Activated naive CD4-positive, alpha-beta T cell treated with anti-CD3 and anti-CD28 coated beads, Interleukin-2, amount 10 ng/mL, durations not matched to agents 7 days and 5 days (primary cell): Measurements from ENCODE around the gene MSL1.
A peak's percentile ranks its signal among the peaks of the same experiment; 100 is the strongest.

Source experiments
- CTCF ChIA-PET: fragments of 350-600 bp; sonication (Branson Sonifier 250); formaldehyde crosslinking; loops from one replicate; lab custom pipeline; 2021; ENCODE audit warnings: antibody characterized with exemption; lab: Charles Lee
- DNase-seq: peaks from one replicate; pipeline ENCODE4 v3.0.0-alpha.2; 2020
- H3K27ac Mint-ChIP-seq: one replicate; pipeline ENCODE4 v1.8.0; 2021; ENCODE audit warnings: mild to moderate bottlenecking, moderate library complexity, mixed read lengths
- H3K27me3 Mint-ChIP-seq: one replicate; pipeline ENCODE4 v1.8.0; 2021; ENCODE audit warnings: mild to moderate bottlenecking, mixed read lengths
- H3K36me3 Mint-ChIP-seq: one replicate; pipeline ENCODE4 v1.8.0; 2021; ENCODE audit warnings: mixed read lengths
- H3K4me1 Mint-ChIP-seq: one replicate; pipeline ENCODE4 v1.8.0; 2021; ENCODE audit warnings: mixed read lengths
- H3K4me3 Mint-ChIP-seq: one replicate; pipeline ENCODE4 v1.8.0; 2021; ENCODE audit warnings: mild to moderate bottlenecking, moderate library complexity, mixed read lengths
- H3K9me3 Mint-ChIP-seq: one replicate; pipeline ENCODE4 v1.8.0; 2021; ENCODE audit warnings: mixed read lengths

The MSL1 gene

GRCh38 chr17:40104594-40105486 is 16.9 kb upstream of the MSL1 start:
- H3K27ac Mint-ChIP-seq: no peak overlapping the region
- H3K4me1 Mint-ChIP-seq: peaks cover 93% of the 10 kb centered on the region
- H3K36me3 Mint-ChIP-seq: no peaks in the 10 kb centered on the region
- peaks cover 59% of the 10 kb centered on the region for H3K27me3 Mint-ChIP-seq
- DNase-seq: no peak
- no peaks in the 10 kb centered on the region for H3K9me3 Mint-ChIP-seq
- H3K4me3 Mint-ChIP-seq: no peak overlapping the region
- CTCF ChIA-PET: interaction anchor here (0.7 to 1.1 kb wide), 2 partner anchors 8 to 19 kb away, joined by 3 to 5 read pairs; no protein-coding TSS in a partner anchor

DNA sequence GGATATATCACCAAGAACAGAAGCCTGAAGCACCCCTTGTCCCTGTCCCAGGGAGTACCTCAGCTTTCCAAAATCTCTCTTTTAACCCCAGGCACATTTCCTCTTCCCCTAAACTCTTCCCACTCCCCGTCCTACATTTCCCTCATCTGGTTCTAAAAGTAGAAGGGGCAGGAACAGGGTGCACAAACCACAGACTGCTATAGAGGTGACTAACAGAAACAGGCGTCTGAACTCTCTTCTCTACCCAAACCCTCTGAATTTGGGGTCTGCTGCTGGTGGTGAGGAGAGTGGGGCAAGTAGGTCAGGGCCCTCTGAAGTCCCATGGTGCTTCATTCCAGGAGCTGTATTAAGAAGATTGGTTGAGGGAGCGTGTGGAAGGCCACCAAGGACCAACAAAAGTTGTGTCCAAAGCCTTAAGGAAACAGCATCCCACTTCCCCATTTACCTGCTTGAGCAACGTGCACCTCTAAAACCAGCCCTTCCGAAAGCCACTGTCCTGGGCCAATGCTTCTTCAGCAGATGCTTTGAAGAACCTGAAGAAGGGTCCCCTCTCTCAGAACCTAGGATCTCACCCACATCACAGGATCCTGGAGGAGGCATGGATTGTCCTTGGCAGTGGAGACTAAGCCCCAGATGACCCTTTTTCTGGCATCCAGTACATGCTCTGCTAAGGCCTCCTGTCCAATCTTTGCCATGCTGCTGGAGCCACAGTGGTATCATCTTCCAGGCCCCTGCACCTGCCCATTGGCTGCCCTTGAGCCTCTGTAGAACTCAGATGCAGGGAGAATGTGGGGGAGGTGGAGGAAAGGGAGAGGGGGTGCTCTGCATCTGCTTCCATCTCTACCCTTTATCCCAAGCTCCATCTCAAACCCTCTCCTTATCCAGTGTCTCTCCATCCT is 15.7 kb upstream of the MSL1 start:
- CTCF ChIA-PET: interaction anchor here (0.9 to 2.3 kb wide), 3 partner anchors 31 to 85 kb away, joined by 4 to 11 read pairs (median 6); no protein-coding TSS in a partner anchor
- no peak overlapping the region for H3K27ac Mint-ChIP-seq
- H3K36me3 Mint-ChIP-seq: no peaks in the 10 kb centered on the region
- H3K27me3 Mint-ChIP-seq: peaks cover 52% of the 10 kb centered on the region
- H3K4me1 Mint-ChIP-seq: peaks cover 92% of the 10 kb centered on the region
- DNase-seq: no peak
- no peaks in the 10 kb centered on the region for H3K9me3 Mint-ChIP-seq
- H3K4me3 Mint-ChIP-seq: no peak overlapping the region

- peak overlapping the region; percentile 95 for H3K27ac Mint-ChIP-seq
- H3K27me3 Mint-ChIP-seq: peaks cover 46% of the 10 kb centered on the region
- CTCF ChIA-PET: interaction anchor here (0.9 to 2.3 kb wide), 3 partner anchors 32 to 84 kb away, joined by 4 to 11 read pairs (median 6); no protein-coding TSS in a partner anchor
- H3K4me1 Mint-ChIP-seq: peaks cover 92% of the 10 kb centered on the region
- DNase-seq: no peak
- H3K9me3 Mint-ChIP-seq: no peaks in the 10 kb centered on the region
- no peaks in the 10 kb centered on the region for H3K36me3 Mint-ChIP-seq
- no peak overlapping the region for H3K4me3 Mint-ChIP-seq
Measured at GRCh38 chr17:40106760-40107521, 14.8 kb upstream of the MSL1 start.

DNA sequence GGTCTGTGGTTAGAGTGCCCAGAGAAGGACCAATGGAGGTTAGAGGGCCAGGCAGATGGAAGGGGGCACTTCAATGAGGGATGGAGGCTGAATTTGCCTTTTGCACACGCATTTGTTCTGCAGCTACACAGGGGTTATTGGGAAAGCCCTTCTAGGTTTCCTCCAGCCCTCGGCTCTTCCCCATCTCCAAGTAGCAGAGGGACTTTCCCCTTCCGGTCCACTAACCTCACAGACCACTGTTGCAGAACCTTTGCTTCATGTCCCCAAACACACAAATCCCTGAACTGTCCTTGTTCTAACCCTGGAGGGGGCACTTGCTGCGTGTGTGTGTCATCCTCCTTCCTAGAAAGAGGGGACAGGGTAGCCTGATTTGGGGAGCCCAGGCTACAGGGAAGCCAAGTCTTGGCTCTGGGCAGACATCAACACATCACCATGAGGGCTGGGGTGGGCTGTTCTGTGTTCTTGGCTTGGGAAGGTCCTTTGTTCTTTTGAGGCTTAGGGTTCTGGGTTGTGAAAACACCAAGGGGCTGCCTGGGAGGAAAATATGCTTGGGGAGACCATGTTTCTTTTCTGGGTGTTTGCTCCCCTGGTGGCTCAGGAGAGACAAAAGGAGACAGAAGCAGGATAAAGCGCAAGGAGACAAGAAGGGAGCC is 14.1 kb upstream of the MSL1 start:
- Mint-ChIP-seq H3K36me3 (no peaks in the 10 kb centered on the region), H3K9me3 (no peaks in the 10 kb centered on the region), H3K4me1 (peaks cover 97% of the 10 kb centered on the region), H3K27me3 (peaks cover 43% of the 10 kb centered on the region), H3K4me3 (peak overlapping the region; percentile 29), H3K27ac (peak overlapping the region; percentile 95)
- no peak for DNase-seq
- CTCF ChIA-PET: interaction anchor here (1.4 to 2.3 kb wide), 2 partner anchors 33 to 83 kb away, joined by 4 to 11 read pairs; no protein-coding TSS in a partner anchor

DNA sequence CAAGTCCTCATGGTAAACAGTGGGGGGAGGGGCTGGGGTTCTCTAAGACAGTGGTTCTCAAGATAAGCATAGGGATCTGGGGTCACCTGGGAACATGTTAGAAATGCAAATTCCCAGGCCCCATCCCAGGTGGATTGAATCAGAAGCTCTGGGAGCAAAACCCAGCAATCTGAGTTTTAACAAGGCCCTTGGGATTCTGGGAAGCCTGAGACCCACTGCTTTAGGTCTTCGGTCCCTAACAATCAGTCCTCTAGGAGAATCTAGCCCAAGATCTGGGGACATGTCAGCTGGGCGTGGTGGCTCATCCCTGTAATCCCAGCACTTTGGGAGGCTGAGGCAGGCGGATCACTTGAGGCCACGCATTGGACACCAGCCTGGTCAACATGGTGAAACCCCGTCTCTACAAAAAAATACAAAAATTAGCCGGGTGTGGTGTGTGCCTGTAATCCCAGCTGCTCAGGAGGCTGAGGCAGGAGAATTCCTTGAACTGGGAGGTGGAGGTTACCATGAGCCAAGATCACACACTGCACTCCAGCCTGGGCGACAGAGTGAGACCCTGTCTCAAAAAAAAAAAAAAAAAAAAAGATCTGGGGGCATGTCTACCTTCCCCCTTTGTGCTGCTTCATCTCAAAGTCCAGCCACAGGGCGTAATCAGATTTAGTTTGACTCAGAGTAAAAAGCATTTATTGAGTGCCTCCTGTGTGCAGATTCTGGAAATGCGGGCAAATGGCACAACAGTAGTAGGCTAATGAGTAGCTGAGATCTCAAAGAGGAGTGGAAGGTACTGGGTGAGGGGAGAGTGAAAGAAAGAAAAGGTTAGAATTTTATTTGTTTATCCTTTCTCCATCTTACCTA is 12.6 kb upstream of the MSL1 start:
- H3K27ac Mint-ChIP-seq: no peak overlapping the region
- H3K27me3 Mint-ChIP-seq: peaks cover 37% of the 10 kb centered on the region
- H3K36me3 Mint-ChIP-seq: no peaks in the 10 kb centered on the region
- no peak overlapping the region for H3K4me3 Mint-ChIP-seq
- DNase-seq: peak; percentile 51
- H3K4me1 Mint-ChIP-seq: peaks cover 97% of the 10 kb centered on the region
- CTCF ChIA-PET: interaction anchor here (0.7 to 6.6 kb wide), 9 partner anchors 10 to 180 kb away, joined by 3 to 95 read pairs (median 6); partner anchors contain the start of genes MED24 and NR1D1
- H3K9me3 Mint-ChIP-seq: no peaks in the 10 kb centered on the region

GRCh38 chr17:40110026-40110845 is 11.5 kb upstream of the MSL1 start:
- no peaks in the 10 kb centered on the region for H3K36me3 Mint-ChIP-seq
- H3K4me3 Mint-ChIP-seq: no peak overlapping the region
- peaks cover 86% of the 10 kb centered on the region for H3K4me1 Mint-ChIP-seq
- no peak for DNase-seq
- H3K27me3 Mint-ChIP-seq: peaks cover 32% of the 10 kb centered on the region
- H3K27ac Mint-ChIP-seq: no peak overlapping the region
- no peaks in the 10 kb centered on the region for H3K9me3 Mint-ChIP-seq
- CTCF ChIA-PET: interaction anchor here (0.7 to 6.6 kb wide), 17 partner anchors 11 to 180 kb away, joined by 3 to 116 read pairs (median 9); partner anchors contain the start of genes CDC6, CSF3, MED24 and NR1D1

GRCh38 chr17:40111221-40112128 is 10.3 kb upstream of the MSL1 start:
- Mint-ChIP-seq H3K4me3 (peak overlapping the region; percentile 27), H3K27me3 (peaks cover 22% of the 10 kb centered on the region), H3K9me3 (no peaks in the 10 kb centered on the region), H3K36me3 (no peaks in the 10 kb centered on the region), H3K4me1 (peaks cover 75% of the 10 kb centered on the region), H3K27ac (peak overlapping the region; percentile 71)
- CTCF ChIA-PET: interaction anchor here (0.6 to 6.6 kb wide), 21 partner anchors 12 to 1564 kb away, joined by 3 to 116 read pairs (median 12); partner anchors contain the start of genes CDC6, CSF3, MSL1 and NR1D1
- DNase-seq: peak; percentile 81

- peaks cover 17% of the 10 kb centered on the region for H3K27me3 Mint-ChIP-seq
- H3K27ac Mint-ChIP-seq: peak overlapping the region; percentile 71
- DNase-seq: no peak
- peaks cover 68% of the 10 kb centered on the region for H3K4me1 Mint-ChIP-seq
- no peak overlapping the region for H3K4me3 Mint-ChIP-seq
- H3K36me3 Mint-ChIP-seq: no peaks in the 10 kb centered on the region
- CTCF ChIA-PET: interaction anchor here (0.6 to 6.6 kb wide), 43 partner anchors 11 to 1565 kb away, joined by 3 to 116 read pairs (median 7); partner anchors contain the start of genes CASC3, CDC6, CSF3 and MED24
- no peaks in the 10 kb centered on the region for H3K9me3 Mint-ChIP-seq
Measured at GRCh38 chr17:40112191-40112711, 9.5 kb upstream of the MSL1 start.

DNA sequence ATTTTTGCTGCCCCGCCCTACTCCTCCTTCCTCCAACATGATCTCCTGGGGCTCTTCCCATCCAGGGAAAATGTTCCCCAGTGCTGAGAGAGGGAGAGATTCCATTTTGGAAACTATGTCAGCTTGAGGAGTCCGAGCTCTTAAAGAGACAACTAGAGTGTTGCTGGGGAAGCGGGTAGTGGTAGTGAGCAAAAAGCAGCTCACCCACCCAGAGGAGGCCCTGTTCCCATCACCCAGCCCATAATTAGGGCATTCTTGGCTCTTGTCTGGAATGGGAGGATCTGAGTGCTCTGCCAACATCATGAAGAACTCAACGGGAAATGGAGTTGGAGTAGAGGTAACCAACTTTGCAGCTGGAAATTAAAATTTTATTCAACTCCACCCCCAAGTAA is 9.1 kb upstream of the MSL1 start:
- H3K9me3 Mint-ChIP-seq: no peaks in the 10 kb centered on the region
- peak overlapping the region; percentile 82 for H3K27ac Mint-ChIP-seq
- CTCF ChIA-PET: interaction anchor here (0.7 to 6.6 kb wide), 41 partner anchors 8 to 419 kb away, joined by 3 to 116 read pairs (median 6); partner anchors contain the start of genes CASC3, CDC6, CSF3 and MED24
- H3K4me1 Mint-ChIP-seq: peaks cover 64% of the 10 kb centered on the region
- DNase-seq: no peak
- peaks cover 13% of the 10 kb centered on the region for H3K27me3 Mint-ChIP-seq
- no peaks in the 10 kb centered on the region for H3K36me3 Mint-ChIP-seq
- H3K4me3 Mint-ChIP-seq: no peak overlapping the region

- DNase-seq: peak; percentile 97
- Mint-ChIP-seq H3K36me3 (no peaks in the 10 kb centered on the region), H3K27ac (peak overlapping the region; percentile 82), H3K4me3 (peak overlapping the region; percentile 84), H3K4me1 (peaks cover 59% of the 10 kb centered on the region), H3K9me3 (no peaks in the 10 kb centered on the region), H3K27me3 (peaks cover 8% of the 10 kb centered on the region)
- CTCF ChIA-PET: interaction anchor here (0.7 to 6.6 kb wide), 41 partner anchors 9 to 419 kb away, joined by 3 to 116 read pairs (median 6); partner anchors contain the start of genes CASC3, CDC6, CSF3 and MED24
Measured at GRCh38 chr17:40113110-40113906, 8.5 kb upstream of the MSL1 start.
